VCaP (cell line): ENCODE data around the gene ACSL3.
"Not testable (repeated sequence)": the region's sequence is repeated elsewhere in the genome, so short reads cannot be mapped to it uniquely, and the experiment has no call there.

Experiments used
- H3K27ac ChIP-seq: fragments of 450-650 bp; 2 replicates; pipeline ENCODE4 v1.5.1; 2017
- TF ChIP-seq, protein P1 (sequence below): fragments of 450-650 bp; conservative IDR thresholded peaks from 2 replicates; pipeline ENCODE4 v1.5.1; 2017; ENCODE audit warnings: mild to moderate bottlenecking, moderate library complexity

The ACSL3 gene

DNA sequence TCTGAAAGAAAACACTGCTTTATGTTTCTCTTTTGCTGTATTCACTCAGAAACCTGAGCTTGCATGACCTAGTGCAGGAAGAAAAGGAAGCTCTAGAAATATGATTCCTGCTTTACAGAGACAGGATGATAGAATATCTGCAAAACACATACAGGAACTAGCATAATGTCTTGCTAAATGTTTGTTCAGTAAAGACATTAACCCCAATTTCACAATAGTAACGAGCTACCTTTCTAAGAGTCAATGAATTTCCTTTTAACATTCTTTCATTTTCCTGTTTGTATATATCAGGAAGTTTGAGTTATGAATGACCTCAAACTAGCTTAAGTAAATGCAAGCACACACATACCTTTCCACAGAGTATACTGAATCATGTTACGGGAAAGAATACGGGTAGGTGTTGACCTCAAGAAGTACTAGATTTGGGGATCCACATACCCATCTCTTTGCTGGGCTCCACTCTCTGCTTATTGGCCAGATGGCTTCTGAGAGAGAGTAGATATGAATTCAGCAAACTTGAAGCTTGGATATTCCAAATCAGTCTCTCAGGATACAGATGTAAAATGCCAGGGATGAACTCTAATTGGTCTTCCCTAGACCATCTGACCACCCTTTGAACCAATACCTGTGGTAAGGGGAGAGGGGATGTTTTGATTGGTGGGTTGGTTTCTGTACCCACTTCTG is 18.2 kb upstream of the ACSL3 start:
- peak overlapping the region; percentile 71 for H3K27ac ChIP-seq
- TF ChIP-seq, protein P1, sequence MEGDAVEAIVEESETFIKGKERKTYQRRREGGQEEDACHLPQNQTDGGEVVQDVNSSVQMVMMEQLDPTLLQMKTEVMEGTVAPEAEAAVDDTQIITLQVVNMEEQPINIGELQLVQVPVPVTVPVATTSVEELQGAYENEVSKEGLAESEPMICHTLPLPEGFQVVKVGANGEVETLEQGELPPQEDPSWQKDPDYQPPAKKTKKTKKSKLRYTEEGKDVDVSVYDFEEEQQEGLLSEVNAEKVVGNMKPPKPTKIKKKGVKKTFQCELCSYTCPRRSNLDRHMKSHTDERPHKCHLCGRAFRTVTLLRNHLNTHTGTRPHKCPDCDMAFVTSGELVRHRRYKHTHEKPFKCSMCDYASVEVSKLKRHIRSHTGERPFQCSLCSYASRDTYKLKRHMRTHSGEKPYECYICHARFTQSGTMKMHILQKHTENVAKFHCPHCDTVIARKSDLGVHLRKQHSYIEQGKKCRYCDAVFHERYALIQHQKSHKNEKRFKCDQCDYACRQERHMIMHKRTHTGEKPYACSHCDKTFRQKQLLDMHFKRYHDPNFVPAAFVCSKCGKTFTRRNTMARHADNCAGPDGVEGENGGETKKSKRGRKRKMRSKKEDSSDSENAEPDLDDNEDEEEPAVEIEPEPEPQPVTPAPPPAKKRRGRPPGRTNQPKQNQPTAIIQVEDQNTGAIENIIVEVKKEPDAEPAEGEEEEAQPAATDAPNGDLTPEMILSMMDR = no peak

DNA sequence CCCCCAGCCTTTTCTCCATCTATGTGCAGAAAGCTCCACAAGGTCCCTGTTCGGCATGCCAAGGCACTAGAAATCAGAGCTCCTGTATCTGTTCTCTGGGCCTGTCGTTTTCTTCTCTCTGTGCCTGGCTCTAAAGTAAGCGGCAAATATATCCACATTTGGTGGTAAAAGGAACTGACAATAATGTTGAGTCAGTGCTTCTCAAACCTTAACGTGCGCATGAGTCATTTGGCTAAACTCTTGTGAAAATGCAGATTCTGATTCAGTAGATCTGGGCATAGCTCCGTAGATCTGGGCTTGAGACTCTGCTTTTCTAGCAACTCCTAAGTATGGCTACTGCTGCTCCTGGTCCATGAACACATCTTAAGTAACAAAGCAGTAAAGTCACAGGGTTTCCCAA is 16.5 kb upstream of the ACSL3 start:
- TF ChIP-seq, protein P1 = no peak
- H3K27ac ChIP-seq = no peak overlapping the region

DNA sequence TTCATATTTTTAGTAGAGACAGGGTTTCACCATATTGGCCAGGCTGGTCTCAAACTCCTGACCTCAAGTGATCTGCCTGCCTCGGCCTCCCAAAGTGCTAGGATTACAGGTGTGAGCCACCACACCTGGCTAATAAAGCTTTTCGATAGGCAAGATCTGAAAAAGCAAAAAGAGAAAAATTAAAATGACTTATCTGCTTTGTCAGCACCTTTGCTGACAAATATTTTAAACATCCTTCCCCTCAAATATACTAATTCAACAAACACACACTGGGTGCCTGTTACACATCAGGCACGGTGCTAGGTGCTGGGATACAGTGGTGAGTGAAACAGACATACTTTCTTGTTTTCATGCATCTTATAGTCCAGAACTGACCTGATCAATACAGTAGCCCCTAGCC is 15.5 kb upstream of the ACSL3 start:
- H3K27ac ChIP-seq = not testable (repeated sequence)

DNA sequence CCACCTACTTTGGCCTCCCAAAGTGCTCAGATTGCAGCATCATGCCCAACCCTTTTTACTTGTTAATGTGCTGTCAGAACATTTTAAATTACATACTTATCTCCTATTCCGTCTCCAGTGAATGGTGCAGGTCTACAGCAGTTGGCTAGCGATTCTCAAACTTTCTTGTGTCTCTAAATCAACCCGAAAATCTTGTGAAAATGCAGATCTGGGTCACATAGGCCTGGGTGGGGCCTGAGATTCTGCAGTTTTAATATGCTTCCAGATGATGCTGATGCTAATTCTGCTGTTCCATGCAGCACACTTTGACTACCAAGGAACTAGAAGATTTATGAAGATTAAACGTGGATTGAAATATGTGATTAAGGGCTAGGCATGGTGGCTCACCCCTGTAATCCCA is 14.8 kb upstream of the ACSL3 start:
- TF ChIP-seq, protein P1 = no peak

DNA sequence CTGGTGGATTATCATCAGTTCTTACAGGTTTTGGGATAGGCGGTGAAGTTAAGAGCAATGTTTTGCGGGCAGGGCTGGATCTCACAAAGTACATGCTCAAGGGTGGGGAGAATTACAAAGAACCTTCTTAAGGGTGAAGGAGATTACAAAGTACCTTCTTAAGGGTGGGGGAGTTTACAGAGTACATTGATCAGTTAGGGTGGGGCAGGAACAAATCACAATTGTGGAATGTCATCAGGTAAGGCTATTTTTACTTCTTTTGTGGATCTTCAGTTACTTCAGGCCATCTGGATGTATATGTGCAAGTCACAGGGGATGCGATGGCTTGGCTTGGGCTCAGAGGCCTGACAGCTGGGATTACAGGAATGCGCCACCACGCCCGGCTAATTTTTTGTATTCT is 12.8 kb upstream of the ACSL3 start:
- H3K27ac ChIP-seq = peak overlapping the region; percentile 38

More for the DNA sequence above, 14.8 kb upstream of the ACSL3 start:
- no peak overlapping the region for H3K27ac ChIP-seq

DNA sequence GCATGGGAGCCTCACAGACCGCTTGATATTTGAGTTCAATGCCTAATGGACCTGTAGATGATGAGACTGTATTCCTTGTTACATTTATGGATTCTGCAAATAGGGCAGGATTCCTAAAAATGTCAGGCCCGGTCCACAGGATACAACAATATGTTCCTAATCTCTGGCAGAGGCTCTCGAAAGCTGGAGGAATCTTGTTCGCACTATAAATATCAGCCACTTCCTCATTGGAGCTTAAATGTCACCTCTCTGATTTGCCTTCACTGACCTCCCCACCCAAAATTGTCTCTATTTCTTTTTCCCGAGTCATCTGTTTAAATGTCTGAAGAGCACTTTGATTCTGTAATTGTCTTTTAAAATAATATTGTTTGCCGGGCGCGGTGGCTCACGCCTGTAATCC is 12.0 kb upstream of the ACSL3 start:
- TF ChIP-seq, protein P1 = no peak
- peak overlapping the region; percentile 38 for H3K27ac ChIP-seq

DNA sequence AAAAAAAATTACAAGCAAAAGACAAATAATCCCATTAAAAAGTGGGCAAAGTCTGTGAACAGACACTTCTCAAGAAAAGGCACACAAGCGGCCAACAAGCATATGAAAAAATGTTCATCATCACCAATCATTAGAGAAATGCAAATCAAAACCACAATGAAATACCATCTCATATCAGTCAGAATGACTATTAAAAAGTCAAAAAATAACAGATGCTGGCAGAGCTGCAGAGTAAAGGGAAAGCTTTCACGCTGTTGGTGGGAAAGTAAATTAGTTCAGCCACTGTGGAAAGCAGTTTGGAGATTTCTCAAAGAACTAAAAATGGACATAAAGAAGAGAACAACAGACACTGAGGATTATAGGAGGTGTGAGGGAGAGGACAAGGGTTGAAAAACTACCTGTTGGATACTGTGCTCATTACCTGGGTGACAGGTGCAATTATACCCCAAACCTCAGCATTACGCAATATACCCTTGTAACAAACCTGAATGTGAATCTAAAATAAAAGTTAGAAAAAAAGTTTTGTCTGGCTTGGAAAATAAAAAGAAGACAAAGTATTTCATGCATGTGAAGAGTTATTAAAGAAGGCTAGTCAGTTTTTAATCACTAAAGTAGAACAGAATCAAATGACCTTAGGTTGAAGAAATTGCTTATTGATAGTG is 8.7 kb upstream of the ACSL3 start:
- TF ChIP-seq, protein P1 = no peak
- H3K27ac ChIP-seq = no peak overlapping the region

DNA sequence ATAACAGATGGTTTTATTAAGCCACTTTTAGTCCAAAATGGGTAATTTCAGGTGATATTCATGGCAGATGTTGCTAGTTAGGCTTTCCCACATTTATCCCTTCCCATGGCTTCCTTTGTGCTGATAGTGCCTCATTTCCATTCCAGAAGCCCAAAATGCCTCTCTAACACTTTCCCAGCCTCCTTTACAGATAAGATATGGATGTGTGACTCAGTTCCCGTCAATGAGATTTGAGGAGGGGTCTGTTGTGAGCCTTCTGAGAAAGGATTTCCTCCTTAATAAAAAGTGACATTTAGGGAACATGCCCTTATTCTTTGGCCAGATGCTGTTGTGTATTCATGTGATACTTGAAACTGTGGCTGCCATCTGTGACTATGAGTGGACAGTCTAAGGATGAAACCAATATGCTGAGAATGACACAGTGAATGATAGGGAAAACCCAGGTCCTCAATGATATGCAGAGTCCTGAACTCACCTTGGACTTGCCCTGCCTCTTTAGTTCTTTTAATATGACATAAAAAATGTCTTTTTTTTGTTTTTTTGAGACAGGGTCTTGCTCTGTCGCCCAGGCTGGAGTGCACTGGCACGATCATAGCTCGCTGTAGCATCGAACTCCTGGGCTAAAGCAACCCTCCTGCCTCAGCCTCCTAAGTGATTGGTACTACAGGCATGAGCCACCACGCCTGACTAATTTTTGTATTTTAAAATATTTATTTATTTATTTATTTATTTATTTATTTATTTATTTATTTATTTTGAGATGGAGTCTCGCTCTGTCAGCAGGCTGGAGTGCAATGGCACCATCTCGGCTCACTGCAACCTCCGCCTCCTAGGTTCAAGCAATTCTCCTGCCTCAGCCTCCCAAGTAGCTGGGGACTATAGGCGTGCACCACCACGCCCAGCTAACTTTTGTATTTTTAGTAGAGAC is 5.8 kb upstream of the ACSL3 start:
- H3K27ac ChIP-seq = no peak overlapping the region
- TF ChIP-seq, protein P1 = no peak
